Kidney capillary endothelial cell (primary cell): ENCODE data around the gene TFEB.

Experiments used
- DNase-seq: peaks from one replicate; pipeline ENCODE4 v3.0.0-alpha.2; 2018; ENCODE audit warnings: low spot score

TFEB gene

DNA sequence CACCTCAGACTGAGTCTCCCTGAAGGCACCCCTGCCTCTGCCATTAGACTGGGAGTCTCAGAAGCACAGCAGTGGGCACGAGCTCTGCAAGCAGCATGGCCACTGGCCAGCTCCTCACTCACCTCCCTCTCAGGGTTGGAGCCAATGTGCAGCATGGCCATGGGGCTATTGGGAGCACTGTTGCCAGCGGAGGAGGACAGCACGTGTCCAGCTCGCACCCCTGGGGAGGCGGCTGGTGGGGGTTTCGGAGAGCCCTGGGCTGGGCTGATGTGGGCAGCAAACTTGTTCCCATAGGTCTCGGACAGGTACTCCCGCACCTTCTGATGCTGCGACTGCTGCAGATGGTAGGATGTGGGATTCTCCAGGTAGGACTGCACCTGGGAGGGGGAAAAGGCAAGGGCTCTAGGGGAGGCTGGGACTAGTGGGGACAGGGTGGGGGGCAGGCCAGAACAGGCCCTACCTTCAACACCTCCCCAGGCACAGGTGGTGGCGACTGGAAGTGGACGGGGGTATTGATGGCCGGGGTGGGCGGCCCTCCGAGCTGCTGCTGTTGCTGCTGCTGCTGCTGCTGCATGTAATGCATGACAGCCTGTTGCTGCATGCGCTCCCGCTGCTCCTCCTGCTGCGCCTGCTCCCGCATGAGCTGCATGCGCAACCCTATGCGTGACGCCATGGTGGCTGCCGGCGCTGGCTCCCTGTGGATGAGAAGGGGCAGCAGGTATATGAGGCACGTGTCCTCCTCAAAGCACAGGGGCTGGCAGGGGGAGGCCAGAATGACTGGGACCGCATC is 44.7 kb downstream of the TFEB start:
- no peak for DNase-seq

DNA sequence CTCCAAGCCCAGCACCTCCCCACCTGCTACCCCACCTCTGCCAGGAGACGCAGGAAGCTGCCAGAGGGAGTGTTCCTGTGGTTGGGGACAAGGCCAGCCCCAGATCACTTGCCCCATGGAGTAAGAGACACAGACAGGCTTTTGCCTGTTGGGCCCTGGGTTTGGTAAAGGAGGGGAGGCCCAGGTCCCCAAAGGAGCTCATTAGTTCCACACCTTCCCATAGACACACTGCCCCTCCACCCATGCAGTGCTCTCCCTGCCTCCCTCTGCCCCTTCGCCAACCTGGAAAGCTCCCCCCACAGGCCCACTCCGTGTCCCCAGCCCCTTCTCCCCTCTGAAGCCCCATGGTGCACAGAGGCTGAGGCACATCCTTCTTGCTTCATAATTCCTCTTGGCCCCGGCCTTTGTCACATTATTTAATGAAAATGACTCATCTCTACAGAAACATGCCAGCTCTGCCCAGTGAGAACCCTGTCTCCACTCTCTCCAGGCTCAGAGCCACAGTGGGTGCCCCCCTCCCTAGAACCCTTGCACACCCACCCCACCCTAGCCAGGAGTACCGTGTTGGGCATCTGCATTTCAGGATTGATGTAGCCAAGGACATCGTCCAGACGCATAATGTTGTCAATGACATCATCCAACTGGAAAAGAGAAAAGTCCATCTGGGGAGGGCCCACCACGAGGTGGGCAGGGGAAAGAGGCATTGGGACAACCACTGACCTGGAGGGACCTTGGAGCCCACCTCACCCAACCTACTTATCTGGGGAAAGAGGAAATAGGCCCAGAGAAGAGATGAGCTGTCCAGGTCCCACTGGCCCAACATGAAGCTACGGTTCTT is 46.0 kb downstream of the TFEB start:
- DNase-seq = no peak

DNA sequence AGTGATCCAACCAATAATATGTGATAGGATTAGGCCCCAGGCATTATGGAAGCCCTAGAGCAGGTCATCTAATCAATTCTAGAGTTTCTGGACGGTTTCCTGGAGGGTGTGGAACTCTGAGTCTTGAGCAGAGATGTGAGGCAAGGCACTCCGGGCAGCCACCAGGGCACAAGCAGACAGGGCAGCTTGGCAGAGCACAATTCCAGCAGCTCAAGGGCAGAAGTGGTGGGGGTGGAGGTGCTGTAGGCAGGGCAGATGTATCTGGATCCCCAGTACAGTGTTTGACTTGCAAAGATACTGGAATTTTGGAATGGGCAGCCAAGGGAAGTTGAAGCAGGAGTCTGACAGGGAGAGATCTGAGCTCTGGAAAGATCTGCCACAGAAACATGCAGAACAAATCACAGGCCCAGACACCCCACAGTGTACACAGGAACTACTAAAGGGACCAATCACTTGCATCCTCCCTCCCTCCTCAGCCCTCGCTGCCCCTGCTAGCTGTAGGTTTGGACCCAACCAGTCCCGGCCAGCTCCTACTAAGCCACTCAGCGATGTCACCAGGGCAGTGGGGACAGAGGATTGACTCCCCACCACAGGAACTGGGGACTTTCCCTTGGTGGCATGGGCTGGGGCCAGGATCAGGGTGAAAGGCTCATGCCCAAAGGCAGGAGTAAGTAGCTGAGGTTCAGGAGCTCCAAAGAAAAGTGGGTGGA is 47.0 kb downstream of the TFEB start:
- DNase-seq = no peak

DNA sequence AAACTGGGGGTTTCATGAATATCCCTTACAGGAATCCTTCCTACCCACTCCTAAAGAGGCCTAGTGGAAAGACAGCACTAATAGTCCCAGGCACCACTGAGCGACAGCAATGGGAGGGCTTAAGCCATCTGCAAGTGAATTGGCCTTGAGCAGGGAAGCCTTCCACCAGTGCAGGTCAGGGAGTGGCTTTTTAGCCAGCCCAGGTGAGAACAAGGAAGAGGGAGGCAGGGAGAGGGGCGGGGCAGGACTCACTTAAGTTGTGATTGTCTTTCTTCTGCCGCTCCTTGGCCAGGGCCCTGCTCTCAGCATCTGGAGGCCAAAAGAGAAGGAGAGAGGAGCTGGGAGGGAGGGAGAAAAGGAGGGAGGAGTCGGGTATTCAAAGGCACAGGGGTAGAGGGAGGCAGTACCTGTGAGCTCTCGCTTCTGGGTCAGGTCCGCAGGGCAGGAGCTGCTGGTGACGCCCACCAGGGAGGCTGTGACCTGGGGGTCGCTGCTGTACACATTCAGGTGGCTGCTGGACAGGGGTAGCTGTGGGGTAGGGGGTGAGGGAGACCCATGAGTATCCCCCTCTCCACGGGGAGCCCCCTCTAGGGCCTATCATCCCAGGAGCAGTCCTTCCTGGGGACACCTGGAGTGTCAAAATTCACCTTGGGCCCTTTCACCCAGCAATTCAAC is 47.8 kb downstream of the TFEB start:
- no peak for DNase-seq

DNA sequence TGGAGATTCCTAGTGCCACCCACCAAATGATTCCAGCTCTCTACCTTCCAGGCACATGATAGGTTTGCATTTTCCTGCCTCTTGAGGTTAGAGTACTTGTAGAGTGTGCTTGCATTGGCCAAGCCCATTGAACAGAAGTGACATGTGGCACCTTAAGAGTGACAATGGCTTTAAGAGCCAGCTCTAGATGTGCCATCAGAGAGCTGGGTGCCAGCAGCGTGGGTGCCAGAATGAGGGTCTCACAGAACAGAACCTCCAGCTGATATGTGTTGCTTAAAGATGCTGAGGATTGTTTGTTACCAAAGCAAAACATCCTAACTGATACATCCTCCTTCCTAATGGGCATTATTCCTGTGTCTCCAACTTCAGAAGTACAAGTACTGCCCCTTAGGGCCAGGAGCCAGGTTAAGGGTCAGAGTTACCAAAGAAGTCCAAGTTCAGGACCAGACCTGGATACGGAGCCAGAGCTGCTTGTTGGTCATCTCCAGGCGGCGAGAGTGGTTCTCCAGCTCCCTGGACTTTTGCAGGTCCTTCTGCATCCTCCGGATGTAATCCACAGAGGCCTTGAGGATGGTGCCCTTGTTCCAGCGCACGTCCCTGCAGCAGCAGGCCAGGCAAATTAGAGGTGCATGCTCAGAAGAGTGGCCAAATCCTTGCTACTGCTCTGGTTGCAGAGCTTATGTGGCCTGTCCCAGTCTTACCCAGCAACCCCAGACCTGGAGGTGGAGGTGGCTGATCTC is 49.6 kb downstream of the TFEB start:
- DNase-seq = no peak

DNA sequence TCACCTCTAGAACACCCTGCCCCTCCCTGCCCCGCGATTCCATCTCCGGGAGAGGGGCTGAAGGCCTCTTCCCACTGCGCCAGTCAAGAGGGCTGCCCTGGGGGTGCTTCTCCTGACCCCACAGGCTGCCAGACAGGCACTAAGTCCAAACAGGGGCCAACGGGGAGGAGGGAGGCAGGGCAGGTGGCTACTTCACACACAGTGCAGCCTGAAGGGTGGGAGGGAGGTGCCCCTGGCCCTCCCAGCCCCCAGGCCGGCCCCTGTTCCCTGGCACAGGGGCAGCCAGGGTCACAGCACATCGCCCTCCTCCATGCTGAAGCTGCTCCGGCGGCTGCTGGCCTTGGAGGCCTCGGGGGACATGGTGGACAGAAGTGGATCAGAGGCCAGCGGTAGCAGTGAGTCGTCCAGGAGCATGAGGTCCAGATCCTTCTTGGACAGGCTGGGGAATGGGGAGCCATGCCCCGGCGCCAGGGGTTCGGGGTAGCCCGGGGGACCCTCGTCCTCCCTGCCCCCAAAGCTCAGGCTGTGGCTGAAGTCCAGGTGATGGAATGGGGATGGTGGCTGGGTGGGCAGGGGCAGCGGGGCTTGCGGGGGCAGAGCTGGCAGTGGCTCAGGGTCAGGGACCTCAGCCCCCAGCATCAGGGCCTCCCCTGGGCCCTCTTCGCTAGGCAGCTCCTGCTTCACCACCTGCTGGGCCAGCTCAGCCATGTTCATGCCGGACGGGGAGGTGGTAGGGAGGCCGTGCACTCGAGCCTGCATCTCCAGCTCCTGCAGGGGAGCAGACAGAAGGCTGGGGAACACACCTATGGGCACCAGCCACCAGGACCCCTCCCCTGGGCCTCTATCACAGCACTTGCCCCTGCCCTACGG is 50.9 kb downstream of the TFEB start:
- no peak for DNase-seq

DNA sequence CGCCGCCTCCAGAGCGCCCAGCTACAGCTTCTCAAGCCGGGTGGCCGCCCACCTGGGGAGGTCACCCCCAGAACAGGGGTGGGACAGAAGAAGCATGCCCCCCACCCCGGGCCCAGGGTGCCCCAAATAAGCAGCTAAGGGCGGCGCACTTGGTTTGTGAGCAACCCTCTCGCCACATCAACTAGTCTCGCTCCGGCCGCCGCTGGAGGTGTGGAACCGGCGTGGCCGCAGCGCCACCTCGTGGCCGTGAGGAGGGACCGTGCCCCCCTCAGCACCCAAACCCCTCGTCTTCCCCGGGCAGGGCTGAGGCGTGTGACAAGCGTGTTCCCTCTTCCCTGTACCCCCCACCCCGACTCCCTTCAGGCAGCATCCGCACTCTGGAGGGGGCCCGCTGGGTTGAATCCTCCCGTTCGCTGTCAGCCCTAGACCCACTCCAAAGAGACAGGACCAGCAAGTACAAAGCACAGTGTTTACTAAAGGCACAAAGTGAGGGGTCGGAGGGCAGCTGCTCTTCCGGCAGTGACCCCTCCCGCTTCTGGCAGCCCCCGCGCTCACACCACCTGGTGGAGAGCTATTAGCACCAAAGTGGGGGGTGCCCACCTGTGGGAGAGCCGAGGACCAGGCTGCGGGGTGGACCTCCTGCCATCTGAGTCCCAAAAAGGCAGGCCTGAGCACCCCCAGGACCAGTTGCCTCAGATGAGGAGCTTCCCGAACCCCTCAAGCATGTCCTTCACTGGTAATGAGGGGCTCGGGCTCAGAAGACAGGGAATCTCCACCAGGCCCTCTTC is 51.7 kb downstream of the TFEB start:
- peak; percentile 81 for DNase-seq

DNA sequence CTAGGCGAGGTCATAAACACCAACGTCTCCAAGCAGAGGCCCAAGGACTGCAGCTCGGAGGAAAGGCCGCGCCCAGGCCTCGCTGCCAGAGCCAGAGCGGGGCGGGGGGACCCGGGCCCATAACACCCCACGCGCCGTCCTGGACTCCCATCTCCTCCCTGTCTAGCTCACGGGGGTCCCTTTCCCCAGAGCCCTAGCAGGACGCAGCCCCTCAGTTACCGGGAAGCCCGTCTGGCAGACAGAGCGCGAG is 52.2 kb downstream of the TFEB start:
- no peak for DNase-seq

DNA sequence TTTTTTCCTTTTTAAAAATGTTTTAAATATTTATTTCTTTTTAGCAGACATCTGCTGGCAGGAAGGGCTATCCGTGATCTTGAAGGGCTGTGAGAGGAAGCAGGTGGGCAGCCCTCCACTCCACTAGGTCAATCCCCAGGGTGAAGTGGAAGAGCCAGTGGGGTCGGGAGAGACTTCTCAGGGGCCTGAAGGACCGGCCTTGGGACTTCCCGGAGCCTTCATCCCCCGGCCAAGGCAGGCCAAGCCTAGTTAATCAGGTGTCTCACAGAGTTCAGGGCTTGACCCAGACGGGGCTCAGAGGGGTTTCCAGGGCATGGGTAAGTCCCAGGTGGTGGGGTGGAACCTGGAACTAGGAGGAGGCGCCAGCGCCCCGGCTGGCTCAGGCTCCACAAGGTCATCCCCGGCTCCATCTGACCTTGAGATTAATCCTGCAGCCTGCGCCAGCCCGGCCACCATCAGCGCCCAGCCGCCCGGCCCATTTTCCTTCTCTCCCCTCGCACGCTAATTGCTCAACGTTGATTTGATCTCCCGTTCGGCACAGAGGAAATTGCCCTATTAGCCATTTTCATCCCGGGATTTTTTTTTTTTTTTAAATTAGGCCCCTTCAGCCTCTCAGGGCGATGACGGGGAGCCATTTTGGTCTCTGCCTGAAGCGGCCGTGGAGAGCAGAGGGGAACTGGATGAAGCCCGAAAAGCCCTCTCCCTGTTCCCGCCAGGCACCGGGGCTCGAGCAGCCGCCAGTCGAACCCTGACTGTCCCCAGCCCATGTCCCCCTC is 52.7 kb downstream of the TFEB start:
- no peak for DNase-seq

DNA sequence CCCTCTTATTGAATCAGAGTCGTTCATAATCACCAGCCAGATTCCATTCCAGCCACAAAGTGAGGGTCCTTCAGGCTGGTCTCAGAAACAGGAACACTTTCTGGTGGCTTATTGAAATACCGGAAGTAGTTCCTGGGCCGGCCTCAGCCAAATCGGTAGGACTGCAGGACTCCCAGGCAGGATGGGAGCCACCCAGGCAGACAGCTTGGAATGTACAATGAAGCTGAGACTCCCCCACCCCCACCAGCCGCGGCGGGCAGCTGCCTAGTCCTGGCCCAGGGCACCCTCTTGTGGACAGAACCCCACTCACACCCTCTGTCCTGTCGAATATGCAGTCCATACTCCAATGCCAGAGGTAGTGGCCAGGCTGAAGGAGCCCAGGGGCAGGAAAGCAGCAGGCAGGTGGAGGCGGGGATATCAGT is 53.3 kb downstream of the TFEB start:
- DNase-seq = peak; percentile 93

DNA sequence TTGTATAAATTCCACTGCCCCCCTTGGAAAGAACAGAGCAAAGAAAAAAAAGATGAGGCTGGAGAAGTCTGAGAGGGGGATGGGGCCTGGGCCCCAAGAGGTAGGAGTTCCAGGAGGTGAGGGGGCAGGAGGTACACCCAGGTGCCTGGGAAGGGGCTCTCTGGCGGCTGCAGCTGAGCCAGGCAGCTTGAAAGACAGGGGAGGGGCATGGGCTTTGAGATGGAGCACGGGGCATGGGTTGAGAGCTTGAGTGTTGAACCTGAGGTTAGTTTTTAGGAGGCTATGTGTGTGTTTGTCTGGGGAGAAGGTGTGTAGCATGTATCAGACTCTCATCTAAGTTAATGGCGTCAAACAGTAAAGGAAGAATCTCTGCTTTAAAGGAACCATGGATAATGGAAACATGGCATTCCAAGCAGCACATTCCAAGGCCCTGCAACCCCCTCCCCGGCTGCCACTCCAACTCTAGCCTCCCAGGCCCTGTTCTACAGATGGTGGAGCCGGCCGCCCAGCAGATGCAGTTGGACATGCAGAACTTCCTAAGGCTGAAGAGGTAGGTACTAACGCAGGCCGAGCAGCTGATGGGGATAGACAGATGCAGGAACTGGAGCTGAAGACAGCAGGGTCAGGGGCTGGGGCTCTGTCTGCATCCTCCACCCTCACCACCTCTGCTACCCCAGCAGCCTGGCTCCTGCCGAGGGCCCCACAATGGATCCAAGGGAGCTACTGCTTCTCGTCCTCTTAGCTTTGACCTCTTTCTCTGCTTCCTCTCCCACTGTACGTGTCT is 55.0 kb downstream of the TFEB start:
- no peak for DNase-seq

DNA sequence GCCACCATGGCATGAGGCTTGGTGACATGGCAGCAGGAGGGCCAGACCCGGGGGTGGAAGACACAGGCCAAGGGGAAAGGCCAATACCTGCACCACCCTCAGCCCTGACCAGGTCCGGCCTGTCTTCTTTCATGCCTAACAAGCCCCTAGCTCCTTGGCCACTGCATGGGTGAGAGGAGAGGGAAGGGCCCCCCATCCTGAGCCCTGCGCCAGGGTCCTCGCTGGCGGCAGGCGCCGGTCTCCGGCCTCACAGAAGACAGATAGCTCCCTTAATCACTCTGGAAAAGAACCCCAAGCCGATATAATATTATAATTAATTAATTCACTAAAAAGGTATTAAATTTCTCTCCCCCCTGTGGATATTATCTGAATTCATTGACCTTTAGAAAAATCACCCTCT is 55.7 kb downstream of the TFEB start:
- no peak for DNase-seq

DNA sequence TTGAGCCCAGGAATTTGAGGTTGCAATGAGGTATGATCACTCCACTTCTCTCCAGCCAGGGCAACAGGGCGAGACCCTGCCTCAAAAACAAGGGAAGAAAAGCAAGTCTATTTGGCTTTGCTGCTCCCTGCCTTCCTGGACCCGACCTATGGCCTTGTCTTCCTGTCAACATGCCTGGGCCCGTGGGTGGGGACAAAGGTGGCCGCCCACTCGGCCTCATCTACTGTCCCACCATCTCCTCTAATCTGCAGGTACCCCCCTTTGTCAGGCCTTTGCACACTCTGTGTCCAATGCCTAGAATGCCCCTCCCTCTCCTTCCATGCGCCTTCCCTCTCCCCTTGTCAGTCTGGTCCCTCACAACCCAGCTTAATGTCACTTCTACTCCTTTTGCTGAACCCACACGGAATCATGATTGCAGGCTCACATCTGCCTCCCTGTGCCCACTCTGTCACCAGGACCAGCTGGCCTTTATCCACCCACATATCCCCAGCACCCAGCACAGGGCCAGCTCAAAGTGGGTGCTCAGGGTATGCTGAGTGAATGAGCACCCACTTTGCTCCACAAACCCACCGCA is 56.8 kb downstream of the TFEB start:
- no peak for DNase-seq

DNA sequence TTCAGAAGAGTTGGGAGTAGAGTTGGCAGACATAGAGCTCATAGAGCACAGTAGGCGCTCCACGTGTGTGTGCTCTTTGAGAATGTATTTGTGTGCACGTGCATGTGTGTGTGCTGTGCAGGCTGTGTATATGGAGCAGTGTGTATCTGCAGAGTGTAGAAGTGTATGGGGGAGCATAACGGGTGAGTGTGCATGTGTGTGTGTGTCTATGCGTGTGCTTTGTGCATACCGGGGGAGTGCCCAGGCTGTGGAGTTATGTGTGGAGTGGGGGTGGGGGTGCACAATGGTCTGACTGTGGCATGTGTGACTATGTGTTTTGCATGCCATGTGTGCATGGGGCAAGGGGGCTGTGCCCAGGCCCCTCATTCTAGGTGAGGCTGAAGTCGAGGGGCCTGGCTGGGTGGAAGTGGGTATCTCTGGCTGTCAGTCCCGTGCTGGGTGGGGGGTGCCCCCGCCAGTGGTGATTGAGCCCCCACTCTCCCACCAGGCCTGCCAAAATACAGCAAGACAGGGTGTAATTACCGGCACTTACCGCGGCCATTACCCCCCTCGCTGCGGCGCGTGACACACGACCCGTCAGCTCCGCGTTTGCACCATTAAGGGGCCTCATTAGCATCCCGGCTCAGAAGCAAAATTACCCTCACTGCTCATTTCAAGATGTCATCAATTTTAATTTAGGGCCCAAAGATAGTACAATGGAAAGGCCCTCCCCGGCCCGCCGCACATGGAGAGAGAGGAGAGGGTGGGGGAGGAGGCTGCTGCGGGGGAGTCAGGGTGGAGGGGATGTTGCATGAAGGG is 58.1 kb downstream of the TFEB start:
- DNase-seq = no peak

DNA sequence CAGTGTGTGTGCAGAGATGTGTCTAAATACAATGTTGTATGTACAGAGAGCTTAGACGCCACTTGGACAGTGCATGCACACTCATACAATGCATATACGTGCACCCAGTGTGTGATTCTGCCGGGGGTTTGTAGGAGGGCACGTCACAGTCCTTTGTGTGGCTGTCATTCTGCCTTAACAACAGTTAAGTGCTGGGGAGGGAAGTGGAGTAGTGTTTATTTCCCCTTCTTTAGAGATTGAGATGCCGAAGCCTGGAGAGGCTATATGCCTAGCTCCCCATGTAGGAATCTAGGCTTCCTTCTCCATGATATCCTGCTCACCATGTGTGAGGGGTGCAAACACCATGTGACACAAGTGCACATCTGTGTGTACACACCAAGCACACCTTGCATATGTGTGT is 59.0 kb downstream of the TFEB start:
- no peak for DNase-seq

DNA sequence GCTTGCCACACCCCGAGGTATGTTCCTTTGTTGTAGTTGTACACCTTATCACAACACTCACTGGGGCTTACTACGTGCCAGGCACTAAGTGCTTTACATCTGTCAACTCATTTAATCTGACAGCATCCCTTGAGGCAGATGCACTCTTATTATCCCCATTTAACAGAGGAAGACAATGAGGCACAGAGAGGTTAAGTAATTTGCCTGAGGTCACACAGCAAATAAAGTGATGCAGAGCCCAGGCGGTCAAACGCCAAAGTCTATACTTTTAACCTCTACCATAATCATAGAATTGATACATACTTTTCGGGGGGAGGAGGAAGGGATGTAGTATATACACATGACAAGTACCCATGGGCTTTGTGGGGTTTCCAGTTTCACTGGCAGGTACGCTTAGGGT is 59.4 kb downstream of the TFEB start:
- DNase-seq = no peak

DNA sequence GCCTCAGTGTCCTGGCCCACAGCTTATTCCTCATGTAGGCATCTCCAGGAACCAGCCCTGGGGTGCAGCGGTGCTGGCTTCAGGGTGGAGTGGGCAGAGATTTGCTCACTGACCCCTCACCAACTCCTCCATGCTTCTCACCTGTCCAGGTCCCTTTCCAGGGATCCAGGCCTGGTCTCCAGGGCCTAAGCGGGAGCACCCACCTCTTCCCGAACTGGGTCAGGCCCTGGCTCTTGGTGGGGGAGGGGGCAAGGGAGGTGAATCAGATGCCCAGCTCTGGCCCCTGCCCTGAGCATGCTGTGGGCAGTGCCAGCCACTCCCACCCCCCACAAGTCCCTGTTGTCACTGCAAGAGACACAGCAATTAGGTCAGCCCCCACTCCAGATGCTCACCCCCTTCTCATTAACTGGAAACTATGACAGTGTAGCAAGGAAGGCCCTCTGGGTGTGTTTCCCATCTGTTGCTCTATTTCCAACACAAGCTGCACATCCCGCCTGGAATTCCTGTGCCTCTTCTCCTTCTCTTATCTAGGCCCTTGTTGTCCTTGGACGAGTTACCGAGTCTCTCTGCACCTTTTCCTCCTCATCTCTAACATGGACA is 60.1 kb downstream of the TFEB start:
- no peak for DNase-seq
